Measurements from ENCODE around the gene RPS6KA2. TPM values are rescaled to one million over a fixed set of nuclear protein-coding genes. Genes with fewer than 3 reads are reported as not detected.

The RPS6KA2 gene
- total and polyA plus RNA-seq, 5 experiments from 2014 or later: 2.1 to 13.6 (median 4.8) TPM

DNA sequence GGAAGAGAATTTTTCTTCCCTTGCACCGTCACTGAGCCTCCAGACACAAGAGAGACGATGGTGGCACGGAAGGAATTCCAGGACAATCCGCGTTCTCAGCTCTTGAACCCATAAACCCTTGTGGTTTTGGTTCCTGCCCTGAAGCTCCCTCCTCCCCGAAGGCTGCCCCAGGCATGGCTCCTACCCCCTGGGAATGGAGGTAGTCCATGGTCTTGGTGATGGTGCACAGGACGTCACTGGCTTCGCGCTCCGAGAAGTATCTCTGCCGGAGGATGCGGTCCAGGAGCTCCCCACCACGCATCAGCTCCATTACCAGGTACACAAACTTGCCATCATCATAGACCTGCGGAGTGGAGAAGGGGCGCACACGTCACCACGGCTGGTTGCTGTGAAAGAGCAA is 196.8 kb downstream of the RPS6KA2 start:
- POLR2A ChIA-PET: interaction anchor here (1.0 kb wide), 1 partner anchor 11 kb away, joined by 3 read pairs; no protein-coding TSS in a partner anchor
- DNase-seq: no peak
- Mint-ChIP-seq H3K27ac (no peak overlapping the region), H3K27me3 (no peaks in the 10 kb centered on the region), H3K9me3 (peaks cover 0 to 5% (median 0%) of the 10 kb centered on the region in 9 donors), H3K4me1 (peaks cover 0 to 5% (median 2%) of the 10 kb centered on the region in 4 donors), H3K36me3 (peaks cover 0 to 5% (median 2%) of the 10 kb centered on the region in 3 donors), H3K4me3 (no peak overlapping the region)
- no peak for ATAC-seq

DNA sequence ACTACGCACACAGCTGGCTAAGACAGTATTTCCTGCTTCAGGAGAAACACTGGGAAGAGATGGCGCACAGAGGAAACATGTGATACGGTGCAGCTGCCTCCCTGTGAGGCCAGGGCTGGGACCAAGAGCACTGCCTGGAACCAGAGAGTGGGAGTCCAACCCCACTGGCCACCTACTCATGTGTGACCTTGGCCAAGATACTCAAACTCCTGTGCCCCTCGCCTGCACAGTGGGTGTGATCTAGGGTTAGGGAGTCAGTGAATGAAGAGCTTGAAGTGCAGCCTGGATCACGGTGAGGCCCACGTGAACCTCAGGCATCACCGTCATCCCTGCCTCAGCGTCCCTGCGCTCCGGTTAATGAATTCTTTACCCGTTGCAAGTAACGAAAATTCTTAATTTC is 202.6 kb downstream of the RPS6KA2 start:
- POLR2A ChIA-PET: no interaction called here
- H3K36me3 Mint-ChIP-seq: peaks cover 0 to 4% (median 0%) of the 10 kb centered on the region in 3 donors
- ATAC-seq (no peak), DNase-seq (no peak)
- peaks cover 0 to 5% (median 0%) of the 10 kb centered on the region in 9 donors for H3K9me3 Mint-ChIP-seq
- H3K27me3 Mint-ChIP-seq: no peaks in the 10 kb centered on the region
- peaks cover 5 to 22% (median 18%) of the 10 kb centered on the region in 4 donors for H3K4me1 Mint-ChIP-seq
- no peak overlapping the region for H3K27ac Mint-ChIP-seq
- no peak overlapping the region for H3K4me3 Mint-ChIP-seq

DNA sequence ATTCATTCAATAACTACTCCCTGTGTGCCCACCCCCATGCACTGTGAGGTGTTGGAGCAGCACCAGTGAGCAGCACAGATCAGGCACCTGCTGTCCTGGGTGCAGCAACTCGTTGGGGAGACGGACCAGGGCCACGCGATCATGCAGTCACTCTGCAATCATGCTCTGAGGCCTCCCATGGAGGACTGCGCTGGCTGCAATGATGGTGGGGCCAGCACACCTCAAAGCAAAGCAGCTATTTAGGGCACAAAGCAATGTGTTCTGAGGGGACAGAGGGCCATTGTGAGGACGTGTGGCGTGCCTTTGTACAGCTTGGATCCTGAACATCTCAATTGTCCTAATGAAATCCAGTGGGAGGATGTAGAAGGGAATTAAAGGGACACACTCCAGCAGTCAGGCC is 203.3 kb downstream of the RPS6KA2 start:
- ATAC-seq (no peak), DNase-seq (no peak)
- H3K27me3 Mint-ChIP-seq: no peaks in the 10 kb centered on the region
- H3K4me1 Mint-ChIP-seq: peaks cover 11 to 28% (median 25%) of the 10 kb centered on the region in 4 donors
- POLR2A ChIA-PET: no interaction called here
- peaks cover 0 to 3% (median 0%) of the 10 kb centered on the region in 3 donors for H3K36me3 Mint-ChIP-seq
- peak overlapping the region in 2 of 10 donors; percentile 18 to 20 for H3K27ac Mint-ChIP-seq
- no peak overlapping the region for H3K4me3 Mint-ChIP-seq
- H3K9me3 Mint-ChIP-seq: peaks cover 0 to 4% (median 0%) of the 10 kb centered on the region in 9 donors

DNA sequence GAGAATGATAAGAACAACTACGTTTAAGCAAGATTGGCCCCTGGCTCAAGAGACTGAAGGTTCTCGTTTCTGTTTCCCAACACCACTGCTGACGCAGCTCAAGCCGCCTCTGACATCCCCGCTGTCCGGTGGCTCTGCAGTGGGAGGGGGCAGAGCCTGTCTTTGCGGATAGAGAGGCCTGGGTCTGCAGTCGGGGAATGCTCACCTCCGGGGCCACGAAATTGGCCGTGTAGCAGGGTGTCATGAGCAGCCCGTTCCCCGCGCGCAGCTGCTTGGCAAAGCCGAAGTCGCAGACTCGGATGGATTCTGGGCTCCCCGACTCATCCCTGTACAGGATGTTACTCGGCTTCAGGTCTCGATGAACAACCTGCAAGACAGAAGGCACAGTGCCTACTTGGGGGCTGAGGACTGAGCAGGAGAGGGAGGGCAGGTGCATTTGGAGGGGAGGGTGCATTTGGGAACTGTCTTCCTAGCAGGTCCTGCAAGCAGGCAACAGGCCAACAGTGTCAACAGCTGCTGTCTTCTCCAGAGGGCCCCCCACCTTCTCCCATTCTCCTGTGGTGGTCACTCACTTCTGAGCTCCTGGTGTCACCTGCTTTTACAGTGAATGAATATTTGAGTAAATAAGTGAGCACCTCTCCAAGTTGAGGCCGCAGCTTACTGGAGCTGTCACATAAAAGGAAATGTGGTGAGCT is 203.9 kb downstream of the RPS6KA2 start:
- H3K4me1 Mint-ChIP-seq: peaks cover 15 to 34% (median 30%) of the 10 kb centered on the region in 4 donors
- ATAC-seq (no peak), DNase-seq (no peak)
- no peak overlapping the region for H3K4me3 Mint-ChIP-seq
- peaks cover 0 to 2% (median 0%) of the 10 kb centered on the region in 9 donors for H3K9me3 Mint-ChIP-seq
- no peak overlapping the region for H3K27ac Mint-ChIP-seq
- H3K27me3 Mint-ChIP-seq: no peaks in the 10 kb centered on the region
- no peaks in the 10 kb centered on the region for H3K36me3 Mint-ChIP-seq
- POLR2A ChIA-PET: no interaction called here

DNA sequence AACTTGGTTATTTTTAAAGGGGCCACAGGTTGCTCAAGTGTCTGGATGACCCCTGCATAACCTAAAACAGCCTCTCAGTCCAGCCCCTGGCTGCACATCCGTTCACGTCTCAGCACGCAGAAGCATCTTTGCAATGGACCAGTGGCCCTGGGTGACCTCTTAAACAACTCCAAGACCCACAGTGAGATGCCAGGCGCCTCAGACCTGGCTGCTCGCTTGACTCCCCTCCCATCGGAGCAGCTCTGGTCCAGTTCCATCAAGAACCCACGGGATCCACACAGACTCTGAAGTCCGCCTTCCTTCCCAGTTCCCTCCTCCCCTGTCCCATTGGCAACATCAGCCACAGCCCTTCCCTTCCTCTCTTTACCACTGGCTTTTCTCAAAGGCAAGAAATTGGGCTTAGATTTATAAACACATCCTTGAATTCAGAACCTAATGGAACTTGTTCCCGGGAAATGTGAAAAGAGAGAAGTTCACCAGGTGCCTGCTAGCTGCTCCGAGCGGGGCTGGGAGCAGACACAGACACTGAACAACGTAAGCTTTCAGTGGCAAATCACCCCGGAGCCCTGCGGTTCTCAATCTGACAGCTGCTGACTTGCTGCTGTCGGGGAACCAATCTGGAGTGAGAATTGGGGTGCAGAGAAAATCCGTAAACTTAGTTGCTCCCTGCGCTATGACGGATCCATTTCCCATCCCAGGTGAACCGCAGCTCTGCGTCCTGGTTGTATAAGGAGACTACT is 204.7 kb downstream of the RPS6KA2 start:
- no peaks in the 10 kb centered on the region for H3K36me3 Mint-ChIP-seq
- DNase-seq (no peak), ATAC-seq (no peak)
- H3K4me3 Mint-ChIP-seq: no peak overlapping the region
- H3K27me3 Mint-ChIP-seq: no peaks in the 10 kb centered on the region
- peaks cover 17 to 42% (median 39%) of the 10 kb centered on the region in 4 donors for H3K4me1 Mint-ChIP-seq
- H3K27ac Mint-ChIP-seq: peak overlapping the region in 2 of 10 donors; percentile 18 to 75
- POLR2A ChIA-PET: interaction anchor here (5.2 kb wide), 1 partner anchor 12 kb away, joined by 26 read pairs; no protein-coding TSS in a partner anchor
- H3K9me3 Mint-ChIP-seq: no peaks in the 10 kb centered on the region

DNA sequence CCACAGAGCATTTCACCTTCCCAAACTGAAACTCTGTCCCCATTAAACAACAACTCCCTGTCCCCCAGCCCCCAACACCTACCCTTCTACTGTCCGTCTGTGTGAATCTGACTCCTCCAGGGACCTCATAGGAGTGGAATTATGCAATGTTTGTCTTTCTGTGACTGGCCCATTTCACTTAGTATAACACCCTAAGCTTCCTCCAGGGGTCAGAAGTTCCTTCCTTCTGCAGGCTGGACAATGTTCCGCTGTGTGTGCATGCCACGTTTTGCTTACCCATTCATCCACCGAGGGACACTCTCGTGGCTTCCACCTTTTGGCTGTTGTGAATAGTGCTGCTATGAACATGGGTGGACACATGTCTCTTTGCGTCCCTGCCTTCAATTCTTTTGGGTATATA is 206.7 kb downstream of the RPS6KA2 start:
- Mint-ChIP-seq H3K36me3 (peaks cover 0 to 7% (median 0%) of the 10 kb centered on the region in 3 donors), H3K9me3 (peaks cover 0 to 18% (median 5%) of the 10 kb centered on the region in 9 donors), H3K27ac (peak overlapping the region; percentile 52 to 99 (median 94)), H3K27me3 (no peaks in the 10 kb centered on the region), H3K4me3 (peak overlapping the region in 2 of 10 donors; percentile 30 to 41), H3K4me1 (peaks cover 36 to 63% (median 59%) of the 10 kb centered on the region in 4 donors)
- ATAC-seq (no peak), DNase-seq (no peak)
- POLR2A ChIA-PET: interaction anchor here (5.2 kb wide), 1 partner anchor 14 kb away, joined by 26 read pairs; no protein-coding TSS in a partner anchor

DNA sequence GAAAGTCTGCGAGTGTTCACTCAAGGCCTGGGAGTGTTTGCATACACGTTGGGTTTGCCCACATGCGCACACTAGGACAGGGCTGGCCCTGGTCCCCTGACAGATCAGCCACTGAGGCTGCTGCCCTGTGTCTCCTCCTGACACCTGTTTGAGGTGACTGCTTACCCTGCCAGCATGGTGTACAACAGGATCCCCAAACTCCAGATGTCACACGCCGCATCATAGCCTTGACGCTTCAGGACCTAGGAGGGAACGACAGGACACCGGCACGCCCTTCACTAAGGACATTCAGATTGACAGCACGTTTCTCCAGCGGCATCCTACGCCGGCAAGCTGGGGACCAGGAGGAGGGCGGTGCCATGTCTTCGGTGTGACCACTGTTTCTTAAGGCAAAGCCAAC is 207.3 kb downstream of the RPS6KA2 start:
- peak overlapping the region in 9 of 10 donors; percentile 23 to 75 (median 59) for H3K4me3 Mint-ChIP-seq
- peak overlapping the region; percentile 91 to 99 (median 98) for H3K27ac Mint-ChIP-seq
- no peak for ATAC-seq
- peaks cover 39 to 68% (median 65%) of the 10 kb centered on the region in 4 donors for H3K4me1 Mint-ChIP-seq
- no peak for DNase-seq
- no peaks in the 10 kb centered on the region for H3K27me3 Mint-ChIP-seq
- H3K36me3 Mint-ChIP-seq: peaks cover 0 to 7% (median 0%) of the 10 kb centered on the region in 3 donors
- H3K9me3 Mint-ChIP-seq: peaks cover 0 to 24% (median 5%) of the 10 kb centered on the region in 9 donors
- POLR2A ChIA-PET: interaction anchor here (1.3 to 5.2 kb wide), 4 partner anchors 15 to 68 kb away, joined by 3 to 26 read pairs (median 8); no protein-coding TSS in a partner anchor

DNA sequence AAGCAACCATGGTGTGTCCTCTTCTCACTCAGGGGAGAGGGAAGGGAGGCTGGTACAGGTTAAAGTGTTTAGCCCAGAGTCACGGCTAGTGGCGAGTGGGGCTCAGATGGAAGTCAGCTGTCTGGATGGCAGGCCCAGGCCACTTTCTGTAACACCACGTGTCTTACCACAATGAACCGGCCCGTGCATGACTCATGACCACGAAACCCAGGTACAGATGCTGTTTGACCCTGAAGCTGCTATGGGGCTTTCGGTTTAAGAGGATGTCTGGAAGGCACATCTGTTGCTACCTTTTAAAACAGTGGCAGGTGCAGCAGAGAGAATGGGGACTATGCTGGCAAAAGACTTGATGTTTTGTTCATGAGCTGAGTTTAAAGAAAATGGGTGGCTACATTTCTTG is 207.8 kb downstream of the RPS6KA2 start:
- Mint-ChIP-seq H3K27me3 (no peaks in the 10 kb centered on the region), H3K9me3 (peaks cover 0 to 24% (median 5%) of the 10 kb centered on the region in 9 donors), H3K36me3 (peaks cover 0 to 7% (median 0%) of the 10 kb centered on the region in 3 donors), H3K4me1 (peaks cover 39 to 73% (median 70%) of the 10 kb centered on the region in 4 donors), H3K27ac (peak overlapping the region; percentile 91 to 99 (median 98)), H3K4me3 (peak overlapping the region; percentile 23 to 75 (median 57))
- peak in 3 of 10 donors; percentile 14 to 54 (median 42) for DNase-seq
- POLR2A ChIA-PET: interaction anchor here (0.8 to 5.2 kb wide), 6 partner anchors 11 to 207 kb away, joined by 3 to 26 read pairs (median 4); no protein-coding TSS in a partner anchor
- ATAC-seq: peak; percentile 16 to 52

DNA sequence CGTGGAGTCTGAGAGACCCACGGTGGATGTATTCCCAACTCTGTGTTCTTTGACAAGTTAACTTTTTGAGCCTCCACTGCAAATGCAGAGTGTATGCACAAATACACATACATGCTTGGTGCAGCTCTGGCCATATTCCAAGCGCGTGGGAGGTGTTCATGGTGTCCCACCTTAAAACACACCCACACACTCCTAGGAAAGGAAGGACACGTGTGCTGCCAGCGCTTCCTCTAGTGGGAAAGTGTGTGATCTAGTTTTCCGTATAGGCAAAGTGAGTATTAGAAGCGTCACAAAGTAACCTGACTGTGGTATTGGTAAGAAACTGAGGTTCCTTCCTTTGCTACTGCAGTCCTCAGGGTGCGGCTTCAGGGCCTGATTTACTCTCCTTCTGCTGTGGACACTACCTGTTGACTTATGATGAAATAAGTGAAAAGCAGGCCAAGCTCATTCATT is 208.3 kb downstream of the RPS6KA2 start:
- Mint-ChIP-seq H3K36me3 (peaks cover 0 to 7% (median 0%) of the 10 kb centered on the region in 3 donors), H3K9me3 (peaks cover 0 to 24% (median 5%) of the 10 kb centered on the region in 9 donors), H3K4me1 (peaks cover 39 to 77% (median 74%) of the 10 kb centered on the region in 4 donors), H3K27ac (peak overlapping the region; percentile 91 to 99 (median 98)), H3K4me3 (peak overlapping the region; percentile 23 to 75 (median 60)), H3K27me3 (no peaks in the 10 kb centered on the region)
- DNase-seq (no peak), ATAC-seq (no peak)
- POLR2A ChIA-PET: interaction anchor here (0.7 to 5.2 kb wide), 7 partner anchors 12 to 208 kb away, joined by 3 to 26 read pairs (median 5); no protein-coding TSS in a partner anchor

DNA sequence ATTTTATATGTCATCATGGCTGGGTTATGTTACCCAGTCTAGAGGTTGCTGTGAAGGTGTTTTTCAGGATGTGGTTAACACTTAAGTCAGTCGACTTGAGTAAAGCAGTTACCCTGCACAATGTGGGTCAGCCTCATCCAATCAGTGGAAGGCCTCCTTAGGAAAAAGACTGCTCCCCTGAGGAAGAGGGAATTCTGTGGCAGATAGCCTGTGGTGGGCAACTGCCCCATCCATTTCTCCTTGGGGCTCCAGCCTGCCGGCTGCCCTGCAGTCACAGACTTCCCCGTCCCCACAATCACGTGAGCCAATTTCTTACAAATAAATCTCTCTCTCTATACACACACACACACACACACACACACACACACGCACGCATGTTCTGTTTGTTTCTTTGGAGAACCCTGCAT is 209.8 kb downstream of the RPS6KA2 start:
- H3K27me3 Mint-ChIP-seq: no peaks in the 10 kb centered on the region
- peak; percentile 16 to 88 (median 67) for DNase-seq
- H3K4me1 Mint-ChIP-seq: peaks cover 46 to 88% (median 85%) of the 10 kb centered on the region in 4 donors
- H3K4me3 Mint-ChIP-seq: peak overlapping the region; percentile 48 to 83 (median 72)
- POLR2A ChIA-PET: interaction anchor here (0.7 to 1.6 kb wide), 9 partner anchors 8 to 539 kb away, joined by 3 to 7 read pairs (median 3); partner anchors contain the start of genes MPC1 and RNASET2
- H3K9me3 Mint-ChIP-seq: peaks cover 0 to 24% (median 5%) of the 10 kb centered on the region in 9 donors
- H3K36me3 Mint-ChIP-seq: peaks cover 0 to 7% (median 0%) of the 10 kb centered on the region in 3 donors
- peak overlapping the region; percentile 91 to 99 (median 98) for H3K27ac Mint-ChIP-seq
- ATAC-seq: peak; percentile 82 to 91

DNA sequence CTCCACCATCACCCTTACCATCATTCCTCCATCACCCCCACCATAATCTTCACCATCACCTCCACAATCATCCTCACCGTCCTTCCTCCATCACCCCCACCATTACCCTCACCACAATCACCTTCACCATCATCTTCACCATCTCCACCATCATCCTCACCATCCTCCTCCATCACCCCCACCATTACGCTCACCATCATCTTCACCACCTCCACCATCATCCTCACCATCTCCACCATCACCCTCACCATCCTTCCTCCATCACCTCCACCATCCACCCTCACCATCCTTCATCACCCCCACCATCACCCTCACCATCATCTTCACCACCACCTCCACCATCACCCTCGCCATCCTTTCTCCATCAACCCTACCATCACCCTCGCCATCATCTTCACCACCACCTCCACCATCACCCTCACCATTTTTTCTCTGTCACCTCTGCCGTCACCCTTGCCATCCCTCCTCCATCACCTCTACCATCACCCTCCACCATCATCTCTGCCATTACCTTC is 211.2 kb downstream of the RPS6KA2 start:
- H3K27me3 Mint-ChIP-seq: no peaks in the 10 kb centered on the region
- H3K9me3 Mint-ChIP-seq: peaks cover 0 to 24% (median 5%) of the 10 kb centered on the region in 9 donors
- POLR2A ChIA-PET: interaction anchor here (1.0 to 1.6 kb wide), 6 partner anchors 10 to 72 kb away, joined by 3 to 9 read pairs (median 5); no protein-coding TSS in a partner anchor
- peaks cover 54 to 96% (median 94%) of the 10 kb centered on the region in 4 donors for H3K4me1 Mint-ChIP-seq
- ATAC-seq: no peak
- peaks cover 0 to 7% (median 0%) of the 10 kb centered on the region in 3 donors for H3K36me3 Mint-ChIP-seq
- peak overlapping the region in 9 of 10 donors; percentile 38 to 83 (median 61) for H3K4me3 Mint-ChIP-seq
- H3K27ac Mint-ChIP-seq: peak overlapping the region; percentile 89 to 99 (median 97)
- DNase-seq: no peak

All from naive thymus-derived CD8-positive, alpha-beta T cell (primary cell).